GM12874 (cell line): ENCODE measurements around the gene HHAT.

ENCODE experiments used
- CTCF ChIP-seq: IDR thresholded peaks from 2 replicates; pipeline ENCODE4 v1.5.1; 2011; ENCODE audit warnings: low read depth, mild to moderate bottlenecking, control low read depth, low read length, moderate library complexity; ENCODE audit not compliant: insufficient read depth

Gene HHAT

GRCh38 chr1:210490781-210491180, 162.1 kb downstream of the HHAT start:
- no peak for TF ChIP-seq CTCF

GRCh38 chr1:210496063-210496462, 167.4 kb downstream of the HHAT start:
- no peak for TF ChIP-seq CTCF

GRCh38 chr1:210499956-210500355, 171.3 kb downstream of the HHAT start:
- TF ChIP-seq CTCF: no peak

GRCh38 chr1:210500831-210501230, 172.1 kb downstream of the HHAT start:
- TF ChIP-seq CTCF: no peak

GRCh38 chr1:210504286-210504685, 175.6 kb downstream of the HHAT start:
- TF ChIP-seq CTCF: no peak

GRCh38 chr1:210505601-210506496, 177.1 kb downstream of the HHAT start:
- no peak for TF ChIP-seq CTCF

- TF ChIP-seq CTCF: no peak
Observed at GRCh38 chr1:210506689-210507088, 178.0 kb downstream of the HHAT start.
